K562 (cell line): ENCODE measurements around the gene NCOA3. TPM values are rescaled to one million over a fixed set of nuclear protein-coding genes. Genes with fewer than 3 reads are reported as not detected.

Source experiments
- ATAC-seq: fragments of 200-7000 bp; cut with Tn5 transposase; 3 replicates; pipeline ENCODE4 v1.9.1; 2020; ENCODE audit warnings: moderate library complexity
- BruUV-seq: library from RNA; stranded (reverse); fragments of 400-500 nt; replicated peaks from 2 replicates; lab custom pipeline; 2021; lab: Mats Ljungman, UMichigan
- CTCF ChIA-PET: fragments of 300-600 bp; formaldehyde crosslinking; extraction: SDS; loops from one replicate; lab custom pipeline; 2021; ENCODE audit warnings: low intra/inter-chr PET ratio; lab: Yijun Ruan, JAX
- POLR2A ChIA-PET: fragments of 300-600, 350-650 bp; sonication (Branson Sonifier 250); formaldehyde crosslinking; extraction: SDS; loops from one replicate; lab custom pipeline; 2021; ENCODE audit warnings: antibody characterized with exemption, inconsistent platforms; lab: Yijun Ruan, JAX
- DNase-seq, 4 experiments: peaks; one replicate each; pipeline versions ENCODE4 v3.0.0 to v3.0.0-alpha.2; 2011 to 2018; ENCODE audit warnings: low spot score in 3 of 4, mixed read lengths in 3 of 4; ENCODE audit errors: extremely low read depth in 1 of 4
- FAIRE-seq: peaks from 2 replicates; lab custom pipeline; 2011; peaks lifted over from hg19 to GRCh38; lab: Jason Lieb, UNC
- H2AFZ ChIP-seq: 2 replicates; pipeline ENCODE4 v1.6.0; 2011; ENCODE audit warnings: low read depth, low read length, control low read depth, inconsistent platforms
- H3K27ac ChIP-seq: fragments of 200-600 bp; 3 replicates; pipeline ENCODE4 v1.8.0; 2011; ENCODE audit warnings: low read depth, mild to moderate bottlenecking, control low read depth, inconsistent platforms, low read length, moderate library complexity, mixed read lengths; ENCODE audit errors: extremely low read depth
- H3K27me3 ChIP-seq, 2 experiments: fragments of 300-600 bp in 1 of 2; 2 replicates in 1 of 2; 3 replicates in 1 of 2; pipeline versions ENCODE4 v1.6.0 to v1.8.0; 2011; ENCODE audit warnings: inconsistent platforms in 2 of 2, low read length in 2 of 2, mild to moderate bottlenecking in 1 of 2, mixed read lengths in 1 of 2, moderate library complexity in 1 of 2; ENCODE audit not compliant: control insufficient read depth in 2 of 2, insufficient read depth in 2 of 2
- H3K36me3 ChIP-seq: fragments of 300-600 bp; 3 replicates; pipeline ENCODE4 v1.8.0; 2011; ENCODE audit warnings: mild to moderate bottlenecking, low read length, inconsistent platforms; ENCODE audit not compliant: control insufficient read depth, insufficient read depth
- H3K4me1 ChIP-seq, 2 experiments: fragments of 200-600 bp in 1 of 2; replicated peaks in 1 of 2; 2 replicates in 1 of 2; 3 replicates in 1 of 2; pipeline versions ENCODE4 v1.5.1 to v1.8.0; 2011; ENCODE audit warnings: inconsistent platforms in 2 of 2, low read length in 2 of 2, mild to moderate bottlenecking in 1 of 2, mixed read lengths in 1 of 2, moderate library complexity in 1 of 2; ENCODE audit not compliant: control insufficient read depth in 2 of 2, insufficient read depth in 2 of 2
- H3K4me2 ChIP-seq: 2 replicates; pipeline ENCODE4 v1.6.1; 2011; ENCODE audit warnings: low read length, control low read depth, inconsistent platforms, mixed read lengths; ENCODE audit not compliant: insufficient read depth
- H3K4me3 ChIP-seq: fragments of 200-600 bp; sonication (generic), shearing (Covaris generic); 2 replicates; pipeline ENCODE4 v1.5.1; 2016; ENCODE audit warnings: control low read depth, inconsistent platforms
- H3K79me2 ChIP-seq: fragments of 200-600 bp; 3 replicates; pipeline ENCODE4 v1.8.0; 2011; ENCODE audit warnings: low read length, inconsistent platforms; ENCODE audit not compliant: control insufficient read depth, insufficient read depth
- H3K9ac ChIP-seq, 2 experiments: 2 replicates each; pipeline versions ENCODE4 v1.6.0 to v1.6.1; 2011; ENCODE audit warnings: low read depth in 2 of 2, low read length in 2 of 2, control low read depth in 1 of 2, inconsistent platforms in 1 of 2, mild to moderate bottlenecking in 1 of 2, mixed read lengths in 1 of 2; ENCODE audit not compliant: insufficient read depth in 1 of 2
- H3K9me1 ChIP-seq: one replicate; pipeline ENCODE4 v1.6.0; 2011; ENCODE audit warnings: inconsistent platforms, mild to moderate bottlenecking, low read length, moderate library complexity; ENCODE audit not compliant: control insufficient read depth, insufficient read depth
- H3K9me3 ChIP-seq: replicated peaks from 2 replicates; pipeline ENCODE4 v1.5.1; 2011; ENCODE audit warnings: low read depth, low read length, inconsistent platforms; ENCODE audit not compliant: control insufficient read depth, insufficient read depth
- H4K20me1 ChIP-seq: replicated peaks from 2 replicates; pipeline ENCODE4 v1.6.1; 2011; ENCODE audit warnings: low read length, inconsistent platforms, mixed read lengths; ENCODE audit not compliant: control insufficient read depth, insufficient read depth
- ERF ChIP-seq: fragments of 450-650 bp; formaldehyde crosslinking; IDR thresholded peaks from 2 replicates; pipeline ENCODE4 v1.4.0; 2020; ENCODE audit warnings: mild to moderate bottlenecking, mixed read lengths
- ESRRB ChIP-seq: fragments of 250-450 bp; sonication (Bioruptor Pico); IDR thresholded peaks from 2 replicates; pipeline ENCODE4 v1.5.0; 2020; ENCODE audit warnings: mild to moderate bottlenecking, moderate library complexity, borderline replicate concordance
- HNRNPK ChIP-seq: fragments of 200-400 bp; formaldehyde crosslinking; IDR thresholded peaks from one replicate; pipeline ENCODE4 v1.6.1; 2018; ENCODE audit warnings: mild to moderate bottlenecking, low read depth, low read length; ENCODE audit not compliant: poor library complexity, severe bottlenecking
- WGBS: fragments of 100-300 bp; shearing (Covaris generic); methylation state at CpG from one replicate; pipeline ENCODE4 v1.1.6; 2016; ENCODE audit warnings: low coverage, mixed read lengths; ENCODE audit not compliant: insufficient coverage; ENCODE audit errors: missing lambda C conversion rate; 5-methylcytosine and 5-hydroxymethylcytosine counted together
- in situ Hi-C: fragments of 300-500 bp; cut with MboI; formaldehyde crosslinking; loops from 4 replicates; pipeline ENCODE4 v1.15.0; 2018; ENCODE audit warnings: inconsistent platforms, mixed read lengths
- intact Hi-C: fragments of 100-400 bp; cut with micrococcal nuclease; formaldehyde crosslinking; loops from 2 replicates; pipeline ENCODE4 v1.14.2; 2022
- polyA plus RNA-seq, 8 experiments: library from polyadenylated mRNA; depleted of rRNA in 4 of 8; stranded (reverse) in 5 of 8; unstranded in 3 of 8; fragments of >200 nt; fragmentation: Nextera tagmentation in 2 of 8; fragmentation: Illumina TruSeq in 1 of 8; extraction: Ambion mirVana in 2 of 8; extraction: Trizol in 1 of 8; gene quantifications; 2 replicates each; pipeline versions ENCODE4 v1.2.1 to v1.2.3, GENCODE V29; 2011 to 2014; ENCODE audit warnings: inconsistent platforms in 1 of 8, missing spikeins in 1 of 8
- total RNA-seq, 7 experiments: library from RNA; depleted of rRNA in 6 of 7; stranded (reverse); fragments of >200 nt in 6 of 7; fragmentation: Illumina TruSeq in 2 of 7; extraction: Trizol in 2 of 7; gene quantifications; 2 replicates each; pipeline versions ENCODE4 v1.2.1 to v1.2.3, GENCODE V29; 2011 to 2021; ENCODE audit warnings: low replicate concordance in 1 of 7
- TF ChIP-seq, protein P1 (sequence below): fragments of 200-600 bp; sonication (generic); IDR thresholded peaks from one replicate; pipeline ENCODE4 v1.6.1; 2012; ENCODE audit warnings: mild to moderate bottlenecking, low read depth, low read length, inconsistent platforms
- TF ChIP-seq, protein P2 (sequence below), 3 experiments: fragments of 200-800 bp in 1 of 3; fragments of 250-450 bp in 1 of 3; fragments of 450-650 bp in 1 of 3; sonication (Bioruptor Pico) in 1 of 3; sonication (Bioruptor generic) in 1 of 3; formaldehyde crosslinking in 1 of 3; IDR thresholded peaks; 2 replicates each; pipeline versions ENCODE4 v1.6.1 to v1.8.0; 2016 to 2022; ENCODE audit warnings: mild to moderate bottlenecking in 2 of 3, missing genetic modification characterization in 2 of 3, missing compliant biosample characterization in 1 of 3, moderate library complexity in 1 of 3

NCOA3 gene
- total and polyA plus RNA-seq, 9 of the 15 experiments (the other 6 are each of a cell fraction or from before 2014, with no cell fraction given) = 3.2 to 24.3 (median 14.4) TPM

DNA sequence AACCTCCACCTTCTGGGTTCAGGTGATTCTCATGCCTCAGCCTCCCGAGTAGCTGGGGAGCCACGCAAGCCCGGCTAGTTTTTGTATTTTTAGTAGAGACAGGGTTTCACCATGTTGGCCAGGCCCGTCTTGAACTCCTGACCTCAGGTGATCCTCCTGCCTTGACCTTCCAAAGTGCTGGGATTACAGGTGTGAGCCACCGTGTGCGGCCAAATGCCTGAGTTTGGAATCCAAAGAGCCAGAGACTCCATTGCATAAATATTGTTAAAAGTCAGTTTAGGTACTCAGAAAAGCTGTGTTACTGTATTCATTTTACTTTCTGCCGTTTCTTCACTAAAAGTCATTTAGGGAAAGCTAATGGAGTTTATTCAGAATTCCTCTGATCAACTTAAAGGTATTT, 146.3 kb downstream of the NCOA3 start:
- Histone ChIP-seq H2AFZ (no peak overlapping the region), H4K20me1 (no peaks in the 10 kb centered on the region; the same call in 1 of the 2 replicates), H3K4me3 (no peak overlapping the region), H3K9ac (no peak overlapping the region), H3K9me1 (no peaks in the 10 kb centered on the region), H3K79me2 (no peaks in the 10 kb centered on the region), H3K9me3 (no peaks in the 10 kb centered on the region), H3K27me3 (no peaks in the 10 kb centered on the region), H3K4me1 (no peaks in the 10 kb centered on the region), H3K4me2 (no peak overlapping the region), H3K36me3 (peaks cover 62% of the 10 kb centered on the region; the same call in 2 of the 3 replicates), H3K27ac (no peak overlapping the region)
- DNase-seq (no peak), ATAC-seq (no peak), FAIRE-seq (no peak)
- BruUV-seq = no TSS peak
- WGBS = 74% methylated on average over 7 of the region's 7 CpGs
- POLR2A ChIA-PET = interaction anchor here (2.0 kb wide), 1 partner anchor 12 kb away, joined by 8 read pairs; no protein-coding TSS in a partner anchor
- intact Hi-C loops (no loop called here), in situ Hi-C loops (no loop called here)
- CTCF ChIA-PET = no interaction called here
- TF ChIP-seq ERF (CRISPR knock-in tag) (no peak), ESRRB (CRISPR knock-in tag) (no peak), HNRNPK (no peak)
- TF ChIP-seq, protein P1, sequence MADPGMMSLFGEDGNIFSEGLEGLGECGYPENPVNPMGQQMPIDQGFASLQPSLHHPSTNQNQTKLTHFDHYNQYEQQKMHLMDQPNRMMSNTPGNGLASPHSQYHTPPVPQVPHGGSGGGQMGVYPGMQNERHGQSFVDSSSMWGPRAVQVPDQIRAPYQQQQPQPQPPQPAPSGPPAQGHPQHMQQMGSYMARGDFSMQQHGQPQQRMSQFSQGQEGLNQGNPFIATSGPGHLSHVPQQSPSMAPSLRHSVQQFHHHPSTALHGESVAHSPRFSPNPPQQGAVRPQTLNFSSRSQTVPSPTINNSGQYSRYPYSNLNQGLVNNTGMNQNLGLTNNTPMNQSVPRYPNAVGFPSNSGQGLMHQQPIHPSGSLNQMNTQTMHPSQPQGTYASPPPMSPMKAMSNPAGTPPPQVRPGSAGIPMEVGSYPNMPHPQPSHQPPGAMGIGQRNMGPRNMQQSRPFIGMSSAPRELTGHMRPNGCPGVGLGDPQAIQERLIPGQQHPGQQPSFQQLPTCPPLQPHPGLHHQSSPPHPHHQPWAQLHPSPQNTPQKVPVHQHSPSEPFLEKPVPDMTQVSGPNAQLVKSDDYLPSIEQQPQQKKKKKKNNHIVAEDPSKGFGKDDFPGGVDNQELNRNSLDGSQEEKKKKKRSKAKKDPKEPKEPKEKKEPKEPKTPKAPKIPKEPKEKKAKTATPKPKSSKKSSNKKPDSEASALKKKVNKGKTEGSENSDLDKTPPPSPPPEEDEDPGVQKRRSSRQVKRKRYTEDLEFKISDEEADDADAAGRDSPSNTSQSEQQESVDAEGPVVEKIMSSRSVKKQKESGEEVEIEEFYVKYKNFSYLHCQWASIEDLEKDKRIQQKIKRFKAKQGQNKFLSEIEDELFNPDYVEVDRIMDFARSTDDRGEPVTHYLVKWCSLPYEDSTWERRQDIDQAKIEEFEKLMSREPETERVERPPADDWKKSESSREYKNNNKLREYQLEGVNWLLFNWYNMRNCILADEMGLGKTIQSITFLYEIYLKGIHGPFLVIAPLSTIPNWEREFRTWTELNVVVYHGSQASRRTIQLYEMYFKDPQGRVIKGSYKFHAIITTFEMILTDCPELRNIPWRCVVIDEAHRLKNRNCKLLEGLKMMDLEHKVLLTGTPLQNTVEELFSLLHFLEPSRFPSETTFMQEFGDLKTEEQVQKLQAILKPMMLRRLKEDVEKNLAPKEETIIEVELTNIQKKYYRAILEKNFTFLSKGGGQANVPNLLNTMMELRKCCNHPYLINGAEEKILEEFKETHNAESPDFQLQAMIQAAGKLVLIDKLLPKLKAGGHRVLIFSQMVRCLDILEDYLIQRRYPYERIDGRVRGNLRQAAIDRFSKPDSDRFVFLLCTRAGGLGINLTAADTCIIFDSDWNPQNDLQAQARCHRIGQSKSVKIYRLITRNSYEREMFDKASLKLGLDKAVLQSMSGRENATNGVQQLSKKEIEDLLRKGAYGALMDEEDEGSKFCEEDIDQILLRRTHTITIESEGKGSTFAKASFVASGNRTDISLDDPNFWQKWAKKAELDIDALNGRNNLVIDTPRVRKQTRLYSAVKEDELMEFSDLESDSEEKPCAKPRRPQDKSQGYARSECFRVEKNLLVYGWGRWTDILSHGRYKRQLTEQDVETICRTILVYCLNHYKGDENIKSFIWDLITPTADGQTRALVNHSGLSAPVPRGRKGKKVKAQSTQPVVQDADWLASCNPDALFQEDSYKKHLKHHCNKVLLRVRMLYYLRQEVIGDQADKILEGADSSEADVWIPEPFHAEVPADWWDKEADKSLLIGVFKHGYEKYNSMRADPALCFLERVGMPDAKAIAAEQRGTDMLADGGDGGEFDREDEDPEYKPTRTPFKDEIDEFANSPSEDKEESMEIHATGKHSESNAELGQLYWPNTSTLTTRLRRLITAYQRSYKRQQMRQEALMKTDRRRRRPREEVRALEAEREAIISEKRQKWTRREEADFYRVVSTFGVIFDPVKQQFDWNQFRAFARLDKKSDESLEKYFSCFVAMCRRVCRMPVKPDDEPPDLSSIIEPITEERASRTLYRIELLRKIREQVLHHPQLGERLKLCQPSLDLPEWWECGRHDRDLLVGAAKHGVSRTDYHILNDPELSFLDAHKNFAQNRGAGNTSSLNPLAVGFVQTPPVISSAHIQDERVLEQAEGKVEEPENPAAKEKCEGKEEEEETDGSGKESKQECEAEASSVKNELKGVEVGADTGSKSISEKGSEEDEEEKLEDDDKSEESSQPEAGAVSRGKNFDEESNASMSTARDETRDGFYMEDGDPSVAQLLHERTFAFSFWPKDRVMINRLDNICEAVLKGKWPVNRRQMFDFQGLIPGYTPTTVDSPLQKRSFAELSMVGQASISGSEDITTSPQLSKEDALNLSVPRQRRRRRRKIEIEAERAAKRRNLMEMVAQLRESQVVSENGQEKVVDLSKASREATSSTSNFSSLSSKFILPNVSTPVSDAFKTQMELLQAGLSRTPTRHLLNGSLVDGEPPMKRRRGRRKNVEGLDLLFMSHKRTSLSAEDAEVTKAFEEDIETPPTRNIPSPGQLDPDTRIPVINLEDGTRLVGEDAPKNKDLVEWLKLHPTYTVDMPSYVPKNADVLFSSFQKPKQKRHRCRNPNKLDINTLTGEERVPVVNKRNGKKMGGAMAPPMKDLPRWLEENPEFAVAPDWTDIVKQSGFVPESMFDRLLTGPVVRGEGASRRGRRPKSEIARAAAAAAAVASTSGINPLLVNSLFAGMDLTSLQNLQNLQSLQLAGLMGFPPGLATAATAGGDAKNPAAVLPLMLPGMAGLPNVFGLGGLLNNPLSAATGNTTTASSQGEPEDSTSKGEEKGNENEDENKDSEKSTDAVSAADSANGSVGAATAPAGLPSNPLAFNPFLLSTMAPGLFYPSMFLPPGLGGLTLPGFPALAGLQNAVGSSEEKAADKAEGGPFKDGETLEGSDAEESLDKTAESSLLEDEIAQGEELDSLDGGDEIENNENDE = no peak
- TF ChIP-seq, protein P2, sequence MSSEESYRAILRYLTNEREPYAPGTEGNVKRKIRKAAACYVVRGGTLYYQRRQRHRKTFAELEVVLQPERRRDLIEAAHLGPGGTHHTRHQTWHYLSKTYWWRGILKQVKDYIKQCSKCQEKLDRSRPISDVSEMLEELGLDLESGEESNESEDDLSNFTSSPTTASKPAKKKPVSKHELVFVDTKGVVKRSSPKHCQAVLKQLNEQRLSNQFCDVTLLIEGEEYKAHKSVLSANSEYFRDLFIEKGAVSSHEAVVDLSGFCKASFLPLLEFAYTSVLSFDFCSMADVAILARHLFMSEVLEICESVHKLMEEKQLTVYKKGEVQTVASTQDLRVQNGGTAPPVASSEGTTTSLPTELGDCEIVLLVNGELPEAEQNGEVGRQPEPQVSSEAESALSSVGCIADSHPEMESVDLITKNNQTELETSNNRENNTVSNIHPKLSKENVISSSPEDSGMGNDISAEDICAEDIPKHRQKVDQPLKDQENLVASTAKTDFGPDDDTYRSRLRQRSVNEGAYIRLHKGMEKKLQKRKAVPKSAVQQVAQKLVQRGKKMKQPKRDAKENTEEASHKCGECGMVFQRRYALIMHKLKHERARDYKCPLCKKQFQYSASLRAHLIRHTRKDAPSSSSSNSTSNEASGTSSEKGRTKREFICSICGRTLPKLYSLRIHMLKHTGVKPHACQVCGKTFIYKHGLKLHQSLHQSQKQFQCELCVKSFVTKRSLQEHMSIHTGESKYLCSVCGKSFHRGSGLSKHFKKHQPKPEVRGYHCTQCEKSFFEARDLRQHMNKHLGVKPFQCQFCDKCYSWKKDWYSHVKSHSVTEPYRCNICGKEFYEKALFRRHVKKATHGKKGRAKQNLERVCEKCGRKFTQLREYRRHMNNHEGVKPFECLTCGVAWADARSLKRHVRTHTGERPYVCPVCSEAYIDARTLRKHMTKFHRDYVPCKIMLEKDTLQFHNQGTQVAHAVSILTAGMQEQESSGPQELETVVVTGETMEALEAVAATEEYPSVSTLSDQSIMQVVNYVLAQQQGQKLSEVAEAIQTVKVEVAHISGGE (CRISPR knock-in tag; IDR thresholded peaks at IDR 0.05) = peak in 1 of 3 experiments; percentile 92; a peak in 2 of 6 replicates
